GM18861 (cell line): ENCODE measurements around the gene HTT.
A peak's percentile ranks its signal among the peaks of the same experiment; 100 is the strongest.

ENCODE experiments used
- ATAC-seq: cut with Tn5 transposase; IDR thresholded peaks from one replicate; pipeline ENCODE4 v1.9.1; 2021; ENCODE audit not compliant: unreplicated experiment

Gene HTT

GRCh38 chr4:3285558-3286334 lies 211.3 kb downstream of the HTT start:
- peak; percentile 10 for ATAC-seq

DNA sequence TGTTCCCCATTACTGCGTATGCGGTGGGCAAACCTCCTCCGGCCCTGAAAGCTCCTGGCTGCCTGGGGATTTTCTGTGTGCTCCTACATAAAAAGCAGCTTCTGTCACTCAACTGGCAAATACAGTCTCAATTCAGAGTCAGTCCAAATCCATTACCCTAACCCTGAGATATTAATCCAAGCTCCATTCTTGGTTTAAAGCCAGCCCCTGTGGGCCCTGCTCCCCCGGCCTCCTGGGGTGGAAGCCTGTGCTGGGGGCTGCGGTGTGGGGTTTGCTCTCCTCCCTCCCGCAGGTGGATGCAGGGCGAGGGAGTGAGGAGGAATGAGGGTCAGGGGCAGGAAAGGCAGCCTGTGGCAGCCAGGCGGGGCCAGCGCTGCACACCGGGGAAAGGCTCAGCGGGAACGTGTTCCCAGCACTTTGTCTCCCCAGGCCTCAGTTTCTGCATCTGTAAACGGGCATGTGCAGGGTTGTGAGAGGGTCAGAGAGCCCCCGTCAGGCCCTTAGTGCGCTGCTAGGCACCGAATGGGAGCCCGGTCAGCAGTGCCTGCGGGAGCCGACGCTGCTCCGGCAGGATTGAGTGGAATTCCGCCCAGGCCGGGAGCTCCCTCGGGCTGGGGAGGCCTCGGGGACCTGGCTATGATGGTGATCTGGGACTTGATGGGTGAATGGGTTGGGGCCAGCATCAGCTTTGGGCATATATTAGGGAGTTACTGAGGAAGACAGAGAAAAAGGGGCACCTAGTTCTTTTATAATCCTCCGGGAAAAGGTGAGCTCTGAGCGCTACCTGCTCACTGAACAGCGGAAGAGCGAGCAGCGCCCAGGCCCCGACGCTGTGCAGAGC lies 212.1 kb downstream of the HTT start:
- peak; percentile 77 for ATAC-seq

DNA sequence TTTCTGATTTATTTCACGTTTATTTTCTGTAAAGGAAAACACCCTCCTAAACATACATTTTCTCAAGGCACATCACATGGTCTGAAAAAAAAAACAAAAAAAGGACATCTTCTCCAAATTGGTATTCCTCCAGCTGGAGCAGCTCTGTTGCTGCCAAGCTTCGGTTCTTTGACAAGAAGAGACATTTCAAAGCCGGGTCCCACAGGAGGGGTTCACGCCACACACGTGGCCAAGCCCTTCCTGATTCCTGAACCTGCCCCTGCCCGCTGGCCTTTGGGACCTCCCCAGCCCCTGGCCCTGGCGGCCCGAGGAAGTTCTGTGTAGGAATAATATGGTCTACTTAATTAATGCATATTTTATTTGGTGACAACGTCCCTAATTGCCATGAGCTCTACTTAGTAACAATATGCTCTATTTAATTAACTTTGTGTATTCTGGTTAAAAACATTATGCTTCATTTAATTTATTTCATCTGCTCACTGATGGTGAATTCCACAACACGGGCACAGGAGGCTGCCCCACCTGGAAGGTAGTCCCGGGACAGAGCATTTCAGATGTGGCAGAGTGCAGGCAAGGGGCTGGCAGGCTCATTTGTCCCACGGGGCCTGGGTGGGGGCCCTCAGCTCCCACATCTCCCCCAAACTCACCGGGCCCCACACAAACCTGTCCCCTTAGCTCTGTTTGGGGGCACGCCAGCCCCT lies 212.9 kb downstream of the HTT start:
- ATAC-seq, result no peak

DNA sequence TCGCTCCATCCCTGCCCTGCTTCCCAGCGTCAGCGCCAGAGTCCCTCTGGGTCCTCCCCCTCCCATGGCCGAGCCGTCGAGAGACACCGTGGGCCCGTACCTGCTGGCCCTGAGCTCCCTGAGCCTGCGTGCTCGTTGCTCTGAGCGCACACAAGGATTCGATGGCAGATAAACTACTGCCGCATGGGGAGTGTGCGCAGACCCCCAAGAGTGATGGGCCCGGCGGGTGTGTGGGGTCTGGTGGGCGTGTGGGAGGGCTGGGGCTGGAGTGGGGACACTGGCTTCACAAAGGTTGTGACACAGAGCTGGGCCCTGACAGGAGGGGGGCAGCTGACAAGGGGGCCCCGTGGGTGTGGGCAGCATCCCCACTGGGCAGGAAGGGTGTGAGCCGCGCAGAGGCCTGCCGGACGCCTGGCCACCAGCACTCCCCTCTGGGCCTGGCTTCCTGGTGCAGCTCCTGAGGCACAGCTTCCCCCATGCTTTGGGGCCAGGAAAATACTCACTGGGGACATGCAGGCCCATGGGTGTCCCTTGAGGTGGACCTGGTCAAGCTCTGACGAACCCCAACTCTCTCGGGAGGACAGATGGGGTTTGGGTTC lies 213.6 kb downstream of the HTT start:
- no peak for ATAC-seq

GRCh38 chr4:3288571-3289094 lies 214.2 kb downstream of the HTT start:
- ATAC-seq, result no peak

- ATAC-seq, result no peak
Measured at GRCh38 chr4:3290476-3290875, 216.0 kb downstream of the HTT start.

DNA sequence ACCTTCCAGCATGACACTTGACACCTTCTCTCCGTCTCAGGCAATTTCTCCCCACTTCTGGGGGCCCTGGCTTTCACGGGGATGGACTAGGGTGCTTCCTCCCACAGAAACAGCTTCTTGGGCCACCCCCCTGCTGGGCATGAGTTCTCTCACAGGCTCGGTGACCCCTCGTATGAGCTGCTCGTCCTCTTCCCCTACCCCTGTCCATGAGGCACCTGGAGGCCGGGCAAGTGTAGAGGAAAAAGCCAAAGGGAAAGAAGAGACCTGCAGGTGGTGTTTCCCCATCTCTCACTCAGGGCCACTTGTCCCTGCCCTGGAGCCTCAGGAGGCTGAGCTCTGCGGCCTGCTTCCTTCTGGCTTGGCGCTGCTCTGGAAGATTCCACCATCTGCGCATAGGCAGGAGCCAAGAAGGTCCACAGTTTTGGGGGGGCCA lies 216.4 kb downstream of the HTT start:
- no peak for ATAC-seq

DNA sequence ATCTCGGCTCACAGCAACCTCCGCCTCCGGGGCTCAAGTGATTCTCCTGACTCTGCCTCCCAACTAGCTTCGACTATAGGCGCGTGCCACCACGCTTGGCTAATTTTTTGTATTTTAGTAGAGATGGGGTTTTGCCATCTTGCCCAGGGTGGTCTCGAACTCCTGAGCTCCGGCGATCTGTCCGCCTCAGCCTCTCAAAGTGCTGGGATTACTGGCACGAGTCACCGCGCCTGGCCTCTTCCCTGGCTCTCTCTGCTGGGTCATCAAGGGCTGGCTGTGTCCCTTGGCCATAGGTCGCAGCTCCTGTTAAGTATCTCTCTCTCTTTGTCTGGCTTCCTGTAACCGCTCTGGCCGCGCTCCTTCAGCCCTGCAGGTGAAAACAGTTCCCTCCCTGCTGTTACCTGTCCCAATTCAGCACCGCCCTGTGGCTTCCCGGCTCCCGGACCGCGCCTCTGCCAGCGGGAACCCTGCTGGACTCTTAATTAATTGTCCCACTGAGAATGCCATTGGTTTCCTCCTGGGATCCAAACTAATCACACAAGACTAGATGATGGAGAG lies 217.0 kb downstream of the HTT start:
- ATAC-seq, result no peak

DNA sequence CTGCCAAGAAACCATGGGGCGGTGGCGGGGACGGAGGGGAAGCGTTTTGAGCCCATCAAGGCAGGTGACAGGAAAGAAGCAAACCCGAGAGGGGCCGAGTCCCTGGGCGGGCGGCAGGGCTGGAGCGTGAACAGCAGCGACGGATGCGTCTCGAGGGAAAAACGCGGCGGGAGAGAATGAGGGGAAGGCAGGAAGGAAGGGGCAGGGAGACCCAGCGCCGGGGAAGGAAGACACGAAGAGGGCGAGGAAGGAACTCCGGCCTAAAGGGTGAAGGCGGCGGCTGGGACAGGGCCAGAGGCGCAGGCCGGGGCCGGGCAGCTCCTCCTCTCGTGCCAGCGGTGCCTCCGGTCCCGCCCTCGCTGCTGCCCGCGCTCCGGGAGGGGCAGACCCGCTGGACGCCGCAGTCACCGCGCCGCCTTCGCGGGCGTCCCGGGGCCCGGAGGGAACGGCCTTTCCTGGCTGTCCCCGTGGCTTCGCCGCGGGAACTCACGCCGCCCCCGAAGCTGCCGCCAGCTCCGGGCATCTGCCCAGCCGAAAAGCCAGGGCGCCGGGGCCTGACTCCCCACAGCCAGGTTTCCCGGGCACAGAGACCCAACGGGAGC lies 217.6 kb downstream of the HTT start:
- ATAC-seq, result no peak

DNA sequence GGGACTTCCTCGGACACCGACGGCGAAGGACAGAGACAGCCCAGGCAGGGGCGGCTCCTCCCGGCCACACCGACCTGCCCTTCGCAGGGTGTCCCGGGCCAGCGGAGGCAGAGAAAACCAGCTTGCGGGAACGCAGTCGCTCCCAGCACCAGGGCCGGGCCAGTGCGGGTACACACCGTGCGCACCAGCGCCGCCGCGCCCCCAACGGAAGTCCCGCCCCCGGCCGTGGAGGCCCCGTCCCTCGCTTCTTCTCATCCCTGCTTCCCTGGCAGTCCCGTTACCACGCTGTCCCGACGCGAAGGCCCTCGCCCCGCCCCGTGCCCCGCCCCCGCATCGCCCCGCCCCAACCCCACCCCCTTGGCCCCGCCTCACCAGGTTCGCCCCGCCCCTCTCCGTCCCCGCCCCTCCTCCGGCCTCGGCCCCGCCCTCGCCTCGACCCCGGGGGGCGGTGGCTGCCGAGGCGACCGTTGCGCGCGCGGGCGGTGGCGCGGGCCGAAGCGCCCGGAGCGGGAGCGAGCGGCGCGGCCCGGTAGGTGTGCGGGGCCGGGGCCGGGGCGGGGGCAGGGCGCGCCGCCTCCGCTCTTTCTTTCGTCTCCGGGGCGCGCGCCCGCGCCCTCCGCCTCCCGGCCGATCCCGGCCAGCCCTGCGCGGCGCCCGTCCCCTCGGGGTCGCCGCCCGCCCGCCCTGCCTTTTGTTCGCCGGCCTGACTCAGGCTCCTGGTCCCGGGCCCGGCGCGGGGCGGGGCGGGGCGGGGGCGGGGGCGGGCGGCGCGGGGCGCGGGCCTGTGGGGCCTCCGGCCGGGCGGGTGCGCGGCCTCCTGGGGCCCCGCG lies 218.3 kb downstream of the HTT start, which contains the start of gene RGS12:
Gene RGS12, plus strand, starts transcription at position 451 of the 830 bp plus-strand sequence. CDS start 23,150 bp downstream, outside the sequence.
- ATAC-seq, result no peak
